Measurements from ENCODE around the gene FGD6. TPM values are rescaled to one million over a fixed set of nuclear protein-coding genes. Genes with fewer than 3 reads are reported as not detected.
A peak's percentile ranks its signal among the peaks of the same experiment; 100 is the strongest.
"Not testable (repeated sequence)": the region's sequence is repeated elsewhere in the genome, so short reads cannot be mapped to it uniquely, and the experiment has no call there.

The FGD6 gene
- total RNA-seq, 1 experiment from 2014 or later = 23.5 TPM

GRCh38 chr12:95099270-95099790 is 117.9 kb downstream of the FGD6 start:
- TF ChIP-seq CTCF (IDR thresholded peaks at IDR 0.05; ENCODE audit: insufficient read depth in 1 of 2, low read depth in 1 of 2, low read length in 1 of 2, severe bottlenecking in 1 of 2, unreplicated experiment in 1 of 2) = no peak
- Histone ChIP-seq H3K4me1 (peaks cover 29% of the 10 kb centered on the region), H3K27me3 (replicated peaks; ENCODE audit: control insufficient read depth, insufficient read depth, low read length) (no peaks in the 10 kb centered on the region), H3K36me3 (ENCODE audit: control insufficient read depth, insufficient read depth, low read length) (peaks cover 2% of the 10 kb centered on the region), H3K4me3 (ENCODE audit: low read depth, low read length) (no peak overlapping the region), H3K9me3 (no peaks in the 10 kb centered on the region)
- ChIA-PET POLR2A (no interaction called here), CTCF (interaction anchor here (0.7 to 1.2 kb wide), 3 partner anchors 15 to 235 kb away, joined by 3 to 4 read pairs (median 3); partner anchors contain the start of gene NR2C1)
- peak overlapping the region; percentile 37 for H3K27ac Mint-ChIP-seq (ENCODE audit: unreplicated experiment)
- intact Hi-C loops (cut with micrococcal nuclease; ENCODE audit: unreplicated experiment) = no loop called here
- DNase-seq = no peak
- peaks cover 28% of the 10 kb centered on the region for H3K4me1 Mint-ChIP-seq (ENCODE audit: low read depth, unreplicated experiment)
- H3K27me3 Mint-ChIP-seq (ENCODE audit: insufficient read depth, unreplicated experiment) = no peaks in the 10 kb centered on the region
- H3K9me3 Mint-ChIP-seq (ENCODE audit: unreplicated experiment) = no peaks in the 10 kb centered on the region
- no TSS peak for BruUV-seq (replicated peaks)
- H3K36me3 Mint-ChIP-seq (ENCODE audit: insufficient read depth, unreplicated experiment) = peaks cover 49% of the 10 kb centered on the region
- no peak overlapping the region for H3K4me3 Mint-ChIP-seq (ENCODE audit: unreplicated experiment)

- peaks cover 28% of the 10 kb centered on the region for H3K4me1 Mint-ChIP-seq (ENCODE audit: low read depth, unreplicated experiment)
- peaks cover 2% of the 10 kb centered on the region for H3K36me3 ChIP-seq (ENCODE audit: control insufficient read depth, insufficient read depth, low read length)
- no peak overlapping the region for H3K4me3 ChIP-seq (ENCODE audit: low read depth, low read length)
- H3K9me3 ChIP-seq = no peaks in the 10 kb centered on the region
- H3K4me3 Mint-ChIP-seq (ENCODE audit: unreplicated experiment) = no peak overlapping the region
- intact Hi-C loops (cut with micrococcal nuclease; ENCODE audit: unreplicated experiment) = no loop called here
- H3K27me3 ChIP-seq (replicated peaks; ENCODE audit: control insufficient read depth, insufficient read depth, low read length) = no peaks in the 10 kb centered on the region
- DNase-seq = no peak
- H3K36me3 Mint-ChIP-seq (ENCODE audit: insufficient read depth, unreplicated experiment) = peaks cover 56% of the 10 kb centered on the region
- no peaks in the 10 kb centered on the region for H3K27me3 Mint-ChIP-seq (ENCODE audit: insufficient read depth, unreplicated experiment)
- TF ChIP-seq CTCF (IDR thresholded peaks at IDR 0.05; ENCODE audit: insufficient read depth in 1 of 2, low read depth in 1 of 2, low read length in 1 of 2, severe bottlenecking in 1 of 2, unreplicated experiment in 1 of 2) = no peak
- POLR2A ChIA-PET = interaction anchor here (0.5 kb wide), 1 partner anchor 78 kb away, joined by 3 read pairs; no protein-coding TSS in a partner anchor
- CTCF ChIA-PET = no interaction called here
- no peaks in the 10 kb centered on the region for H3K9me3 Mint-ChIP-seq (ENCODE audit: unreplicated experiment)
- no TSS peak for BruUV-seq (replicated peaks)
- H3K27ac Mint-ChIP-seq (ENCODE audit: unreplicated experiment) = no peak overlapping the region
- peaks cover 29% of the 10 kb centered on the region for H3K4me1 ChIP-seq
Observed at GRCh38 chr12:95096852-95097251, 120.4 kb downstream of the FGD6 start.

GRCh38 chr12:95096378-95096777 is 120.9 kb downstream of the FGD6 start:
- Mint-ChIP-seq H3K27me3 (ENCODE audit: insufficient read depth, unreplicated experiment) (no peaks in the 10 kb centered on the region), H3K4me3 (ENCODE audit: unreplicated experiment) (no peak overlapping the region), H3K27ac (ENCODE audit: unreplicated experiment) (no peak overlapping the region), H3K4me1 (ENCODE audit: low read depth, unreplicated experiment) (peaks cover 28% of the 10 kb centered on the region), H3K36me3 (ENCODE audit: insufficient read depth, unreplicated experiment) (peaks cover 59% of the 10 kb centered on the region), H3K9me3 (ENCODE audit: unreplicated experiment) (no peaks in the 10 kb centered on the region)
- no peak for TF ChIP-seq CTCF (IDR thresholded peaks at IDR 0.05; ENCODE audit: insufficient read depth in 1 of 2, low read depth in 1 of 2, low read length in 1 of 2, severe bottlenecking in 1 of 2, unreplicated experiment in 1 of 2)
- no peak for DNase-seq
- BruUV-seq (replicated peaks) = no TSS peak
- Histone ChIP-seq H3K36me3 (ENCODE audit: control insufficient read depth, insufficient read depth, low read length) (peaks cover 2% of the 10 kb centered on the region), H3K27me3 (replicated peaks; ENCODE audit: control insufficient read depth, insufficient read depth, low read length) (no peaks in the 10 kb centered on the region), H3K9me3 (no peaks in the 10 kb centered on the region), H3K4me1 (peaks cover 29% of the 10 kb centered on the region), H3K4me3 (ENCODE audit: low read depth, low read length) (no peak overlapping the region)
- ChIA-PET CTCF (no interaction called here), POLR2A (interaction anchor here (0.5 kb wide), 1 partner anchor 78 kb away, joined by 3 read pairs; no protein-coding TSS in a partner anchor)
- intact Hi-C loops (cut with micrococcal nuclease; ENCODE audit: unreplicated experiment) = no loop called here

GRCh38 chr12:95095866-95096265 is 121.4 kb downstream of the FGD6 start:
- H3K36me3 ChIP-seq (ENCODE audit: control insufficient read depth, insufficient read depth, low read length); H3K27ac Mint-ChIP-seq (ENCODE audit: unreplicated experiment); DNase-seq; H3K27me3 Mint-ChIP-seq (ENCODE audit: insufficient read depth, unreplicated experiment); H3K4me3 Mint-ChIP-seq (ENCODE audit: unreplicated experiment); H3K9me3 Mint-ChIP-seq (ENCODE audit: unreplicated experiment); H3K9me3 ChIP-seq; CTCF ChIA-PET; intact Hi-C loops (cut with micrococcal nuclease; ENCODE audit: unreplicated experiment); H3K27me3 ChIP-seq (replicated peaks; ENCODE audit: control insufficient read depth, insufficient read depth, low read length); POLR2A ChIA-PET; H3K4me3 ChIP-seq (ENCODE audit: low read depth, low read length); BruUV-seq (replicated peaks): not testable (repeated sequence)
- peaks cover 57% of the 10 kb centered on the region for H3K36me3 Mint-ChIP-seq (ENCODE audit: insufficient read depth, unreplicated experiment)
- peaks cover 29% of the 10 kb centered on the region for H3K4me1 ChIP-seq
- peaks cover 27% of the 10 kb centered on the region for H3K4me1 Mint-ChIP-seq (ENCODE audit: low read depth, unreplicated experiment)
